GM18517 (cell line): ENCODE results near the gene ZNF486.
"Not testable (repeated sequence)": the region's sequence is repeated elsewhere in the genome, so short reads cannot be mapped to it uniquely, and the experiment has no call there.

ENCODE experiments used
- ATAC-seq: cut with Tn5 transposase; IDR thresholded peaks from one replicate; pipeline ENCODE4 v1.9.1; 2021; ENCODE audit warnings: mild to moderate bottlenecking, moderate library complexity; ENCODE audit not compliant: unreplicated experiment

ZNF486 gene

DNA sequence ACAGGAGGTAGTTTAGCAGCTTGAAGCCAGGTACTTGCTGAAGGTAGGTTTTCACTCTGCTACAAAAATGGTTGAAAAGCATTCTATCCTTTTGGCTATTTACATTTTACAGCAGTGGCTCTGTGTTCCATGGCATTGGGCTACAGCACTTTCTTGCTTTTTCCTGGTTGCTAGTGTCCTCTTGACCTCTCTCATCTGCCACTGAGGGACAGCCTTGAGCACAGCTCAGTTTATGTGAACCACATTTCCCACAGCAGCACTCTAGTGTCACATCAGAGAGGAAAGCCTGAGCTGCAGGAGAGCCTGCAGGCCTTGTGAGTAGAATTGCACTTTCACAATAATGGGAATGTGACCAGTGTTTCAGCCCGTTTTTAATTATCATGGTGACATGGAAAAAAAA lies 54.6 kb downstream of the ZNF486 start:
- not testable (repeated sequence) for ATAC-seq

DNA sequence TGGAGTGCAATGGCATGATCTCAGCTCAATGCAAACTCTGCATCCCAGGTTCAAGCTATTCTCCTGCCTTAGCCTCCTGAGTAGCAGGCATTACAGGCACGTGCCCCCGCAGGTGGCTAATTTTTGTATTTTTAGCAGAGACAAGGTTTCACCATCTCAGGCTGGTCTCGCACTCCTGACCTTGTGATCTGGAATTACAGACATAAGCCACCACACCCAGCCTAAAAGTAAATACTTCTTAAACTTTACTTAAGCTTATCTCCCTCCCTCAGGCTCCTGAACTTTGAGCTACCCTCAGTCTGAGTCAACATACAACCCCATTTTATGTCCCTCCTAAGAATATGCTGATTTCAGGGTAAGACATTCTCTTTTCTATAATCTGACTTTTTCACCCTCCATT lies 66.1 kb downstream of the ZNF486 start:
- no peak for ATAC-seq

DNA sequence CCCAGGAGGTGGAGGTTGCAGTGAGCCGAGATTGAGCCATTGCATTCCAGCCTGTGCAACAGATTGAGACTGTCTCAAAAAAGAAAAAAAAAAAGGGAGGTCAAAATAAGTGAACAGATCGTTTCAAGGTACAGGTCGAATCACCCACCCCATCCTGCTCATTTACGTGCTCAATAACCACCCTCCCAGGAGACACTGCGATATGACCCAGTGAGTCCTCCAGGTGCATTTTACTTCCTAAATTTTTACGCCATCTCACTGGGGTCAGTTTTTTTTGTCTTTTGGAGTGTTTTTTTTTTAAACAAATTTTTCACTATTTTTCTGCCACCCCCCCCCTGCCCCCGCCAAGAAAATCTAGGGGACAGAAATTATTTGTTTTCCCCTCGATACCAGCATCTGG lies 68.1 kb downstream of the ZNF486 start:
- ATAC-seq, result no peak

DNA sequence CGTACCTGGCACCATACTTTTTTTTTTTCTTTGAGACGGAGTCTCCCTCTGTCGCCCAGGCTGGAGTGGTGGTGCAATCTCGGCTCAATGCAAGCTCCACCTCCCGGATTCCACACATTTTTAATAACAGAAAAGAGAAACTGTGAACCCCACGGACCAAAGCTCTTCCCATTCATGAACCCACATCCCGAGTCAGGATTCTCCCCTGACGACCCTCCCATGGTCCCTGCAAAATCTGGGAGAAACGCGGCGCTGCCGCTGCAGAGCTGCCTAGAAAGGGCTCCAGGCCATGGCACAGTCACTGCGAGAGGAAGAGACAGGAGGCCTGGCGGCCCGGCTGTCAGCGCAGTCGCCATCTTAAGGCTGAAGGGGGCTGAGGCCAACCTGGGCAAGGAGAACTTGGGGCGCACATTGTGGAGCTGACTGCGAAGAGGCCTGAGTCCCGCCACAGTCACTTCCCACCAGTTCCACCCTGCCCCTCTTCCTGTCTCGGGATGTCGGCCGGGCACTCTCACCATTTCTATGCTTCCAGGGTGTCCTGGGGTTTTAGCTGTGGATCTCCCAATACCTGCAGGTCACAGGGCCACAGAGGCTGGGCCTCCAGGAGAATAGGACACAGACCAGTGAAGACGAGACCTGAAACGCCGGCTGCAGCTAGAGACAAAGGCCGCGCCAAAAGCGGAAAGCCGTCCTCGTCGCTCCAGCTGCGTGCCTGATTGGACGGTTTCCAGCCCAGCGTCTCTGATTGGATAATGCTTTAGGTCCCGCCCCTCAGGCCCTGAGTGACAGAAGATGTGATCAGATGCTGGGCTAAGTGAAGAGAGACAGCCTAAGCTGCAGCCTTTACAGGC lies 71.0 kb downstream of the ZNF486 start:
- no peak for ATAC-seq

DNA sequence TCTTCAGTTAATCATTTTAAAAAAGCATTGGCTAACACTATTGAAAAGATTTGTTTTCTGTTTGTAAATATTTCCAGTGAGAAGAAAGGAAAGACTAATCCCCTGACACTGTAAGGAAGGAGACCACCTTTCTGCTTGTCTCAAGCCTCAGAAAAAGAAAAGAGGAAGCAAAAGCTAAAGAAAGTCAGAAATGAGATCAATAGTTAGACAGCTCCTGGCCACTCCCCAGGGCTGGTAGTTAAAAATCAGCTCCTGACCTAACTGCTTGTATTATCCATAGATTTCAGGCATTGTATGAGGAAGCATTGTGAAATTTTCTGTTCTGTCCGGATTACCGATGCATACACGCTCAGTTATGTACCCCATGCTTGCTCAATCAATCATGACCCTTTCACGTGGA lies 76.6 kb downstream of the ZNF486 start:
- no peak for ATAC-seq

DNA sequence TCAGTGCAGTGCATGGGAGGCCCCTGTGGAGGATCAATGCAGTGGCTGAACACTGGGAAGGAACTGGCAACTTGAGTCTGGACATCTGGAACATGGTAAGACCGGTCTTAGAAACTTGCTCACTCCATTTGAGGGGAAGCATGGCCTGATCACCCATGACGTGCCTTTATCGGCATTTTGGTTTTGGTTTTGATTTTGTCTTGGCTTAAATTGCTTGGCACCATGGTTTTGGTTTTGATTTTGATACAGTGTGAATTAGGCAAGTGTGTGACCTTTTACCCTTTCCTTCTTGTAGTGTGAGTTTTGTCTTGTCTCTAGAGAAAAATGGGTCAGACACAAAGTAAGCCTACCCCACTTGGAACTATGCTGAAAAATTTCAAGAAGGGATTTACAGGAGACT lies 77.3 kb downstream of the ZNF486 start:
- no peak for ATAC-seq

DNA sequence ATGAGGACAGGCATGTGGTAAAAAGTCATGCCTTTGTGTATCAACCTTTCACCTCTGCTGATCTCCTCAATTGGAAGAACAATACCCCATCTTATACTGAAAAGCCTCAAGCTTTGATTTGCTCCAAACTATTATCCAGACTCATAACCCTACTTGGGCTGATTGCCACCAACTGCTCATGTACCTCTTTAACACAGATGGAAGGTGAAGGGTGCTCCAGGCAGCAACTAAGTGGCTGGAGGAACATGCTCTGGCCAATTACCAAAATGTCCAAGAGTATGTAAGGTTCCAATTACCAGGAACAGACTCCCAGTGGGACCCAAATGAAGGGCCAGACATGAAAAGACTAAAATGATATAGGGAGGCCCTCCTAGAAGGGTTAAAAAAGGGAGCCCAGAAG lies 78.3 kb downstream of the ZNF486 start:
- no peak for ATAC-seq

DNA sequence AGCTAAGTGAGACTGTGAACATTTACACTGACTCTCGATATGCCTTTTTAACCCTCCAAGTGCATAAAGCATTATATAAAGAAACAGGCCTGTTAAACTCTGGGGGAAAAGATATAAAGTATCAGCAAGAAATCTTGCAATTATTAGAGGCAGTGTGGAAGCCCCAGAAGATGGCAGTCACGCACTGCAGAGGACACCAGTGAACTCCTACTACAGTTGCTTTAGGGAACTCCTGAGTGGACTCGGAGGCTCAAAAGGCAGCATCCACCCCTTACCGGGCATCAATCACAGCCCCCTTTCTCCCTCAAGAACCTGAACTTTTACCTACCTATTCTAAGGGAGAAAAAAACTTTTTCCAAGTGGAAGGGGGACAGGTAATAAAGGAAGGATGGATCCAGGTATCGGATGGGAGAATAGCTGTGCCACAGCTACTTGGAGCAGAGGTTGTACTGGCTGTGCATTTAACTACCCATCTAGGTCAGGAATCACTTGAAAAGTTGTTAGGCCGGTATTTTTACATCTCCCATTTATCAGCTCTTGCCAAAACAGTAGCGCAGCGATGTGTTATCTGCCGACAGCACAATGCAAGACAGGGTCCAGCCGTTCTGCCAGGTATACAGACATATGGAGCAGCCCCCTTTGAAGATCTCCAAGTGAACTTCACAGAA lies 80.1 kb downstream of the ZNF486 start:
- ATAC-seq, result no peak

DNA sequence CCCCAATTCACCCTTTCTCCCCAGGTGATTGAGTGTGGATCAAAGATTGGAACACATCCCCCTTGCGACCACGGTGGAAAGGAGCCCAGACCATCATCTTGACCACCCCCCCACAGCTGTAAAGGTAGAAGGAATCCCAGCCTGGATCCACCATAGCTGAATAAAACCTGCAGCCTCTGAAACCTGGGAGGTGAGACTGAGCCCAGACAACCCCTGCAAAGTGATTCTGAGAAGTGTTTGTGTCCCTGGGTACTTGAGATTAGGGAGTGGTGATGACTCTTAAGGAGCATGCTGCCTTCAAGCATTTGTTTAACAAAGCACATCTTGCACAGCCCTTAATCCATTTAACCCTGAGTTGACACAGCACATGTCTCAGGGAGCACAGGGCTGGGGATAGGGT lies 81.2 kb downstream of the ZNF486 start:
- not testable (repeated sequence) for ATAC-seq
